Measurements from ENCODE around the gene NECAP2.
"Not testable (repeated sequence)": the region's sequence is repeated elsewhere in the genome, so short reads cannot be mapped to it uniquely, and the experiment has no call there.

The NECAP2 gene

GRCh38 chr1:16461681-16462080, 21.2 kb downstream of the NECAP2 start:
- DNase-seq (ENCODE audit: low read depth), result no peak

DNA sequence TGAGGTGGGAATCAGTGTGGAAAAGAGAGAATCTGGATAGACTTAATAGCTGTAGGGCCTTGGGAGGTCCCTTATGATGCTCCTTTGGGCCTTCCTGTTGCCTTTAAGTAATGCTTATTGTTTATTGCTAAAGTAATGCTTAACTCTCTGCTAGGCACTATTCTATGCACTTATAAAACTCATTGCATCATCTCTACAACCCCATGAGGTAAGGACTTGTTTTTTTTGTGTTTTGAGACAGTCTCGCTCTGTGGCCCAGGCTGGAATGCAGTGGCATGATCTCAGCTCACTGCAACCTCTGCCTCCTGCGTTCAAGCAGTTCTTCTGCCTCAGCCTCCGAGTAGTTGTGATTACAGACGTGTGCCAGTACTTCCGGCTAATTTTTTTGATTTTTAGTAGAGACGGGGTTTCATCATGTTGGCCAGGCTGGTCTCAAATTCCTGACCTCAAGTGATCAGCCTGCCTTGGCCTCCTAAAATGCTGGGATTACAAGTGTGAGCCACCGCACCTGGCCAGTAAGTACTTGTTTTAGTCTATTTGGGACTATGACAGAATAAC, 22.3 kb downstream of the NECAP2 start:
- DNase-seq (ENCODE audit: low read depth), result no peak

DNA sequence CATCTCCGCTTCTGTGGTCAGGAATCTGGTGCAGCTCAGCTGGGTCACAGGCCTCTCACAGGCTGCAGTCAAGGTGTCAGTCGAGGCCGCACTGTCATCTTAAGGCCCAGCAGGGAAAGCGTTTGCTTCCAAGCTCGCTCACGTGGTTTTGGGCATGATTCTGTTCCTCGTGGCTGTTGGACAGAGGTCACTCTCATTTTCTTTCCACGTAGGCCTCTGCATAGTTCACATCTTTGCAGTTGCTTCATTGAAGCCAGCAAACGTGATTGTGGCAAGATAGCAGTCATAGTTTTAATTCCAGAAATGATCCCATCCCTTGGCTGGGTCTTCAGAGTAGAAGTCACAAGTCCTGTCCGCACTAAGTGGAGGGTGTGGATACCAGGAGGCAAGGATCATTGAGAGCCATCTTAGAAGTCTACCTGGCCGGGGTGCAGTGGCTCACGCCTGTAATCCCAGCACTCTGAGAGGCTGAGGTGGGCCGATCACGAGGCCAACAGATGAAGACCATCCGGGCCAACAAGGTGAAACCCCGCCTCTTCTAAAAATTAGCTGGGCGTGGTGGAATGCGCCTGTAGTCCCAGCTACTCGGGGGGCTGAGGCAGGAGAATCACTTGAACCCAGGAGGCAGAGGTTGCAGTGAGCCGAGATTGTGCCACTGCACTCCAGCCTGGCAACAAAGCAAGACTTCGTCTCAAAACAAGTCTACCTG, 24.5 kb downstream of the NECAP2 start:
- no peak for DNase-seq (ENCODE audit: low read depth)

DNA sequence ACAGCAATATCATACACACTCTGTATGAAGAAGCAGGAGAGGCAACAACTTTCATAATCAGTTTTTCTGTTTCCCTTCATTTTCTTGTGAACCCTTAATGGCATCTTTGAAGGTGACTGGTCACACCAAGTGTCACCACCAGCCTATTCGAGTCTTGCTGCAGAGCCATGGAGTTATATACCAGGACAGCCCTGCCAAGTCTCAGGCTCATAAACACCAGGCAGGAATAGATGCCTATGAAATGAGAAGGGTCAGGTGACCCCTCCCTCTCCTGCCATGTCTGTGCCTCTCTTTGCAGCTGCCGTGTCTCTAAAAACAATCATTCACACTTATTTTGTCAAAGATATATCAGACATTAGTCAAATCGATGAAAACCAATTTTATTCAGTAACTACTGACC, 28.0 kb downstream of the NECAP2 start:
- no peak for DNase-seq (ENCODE audit: low read depth)

DNA sequence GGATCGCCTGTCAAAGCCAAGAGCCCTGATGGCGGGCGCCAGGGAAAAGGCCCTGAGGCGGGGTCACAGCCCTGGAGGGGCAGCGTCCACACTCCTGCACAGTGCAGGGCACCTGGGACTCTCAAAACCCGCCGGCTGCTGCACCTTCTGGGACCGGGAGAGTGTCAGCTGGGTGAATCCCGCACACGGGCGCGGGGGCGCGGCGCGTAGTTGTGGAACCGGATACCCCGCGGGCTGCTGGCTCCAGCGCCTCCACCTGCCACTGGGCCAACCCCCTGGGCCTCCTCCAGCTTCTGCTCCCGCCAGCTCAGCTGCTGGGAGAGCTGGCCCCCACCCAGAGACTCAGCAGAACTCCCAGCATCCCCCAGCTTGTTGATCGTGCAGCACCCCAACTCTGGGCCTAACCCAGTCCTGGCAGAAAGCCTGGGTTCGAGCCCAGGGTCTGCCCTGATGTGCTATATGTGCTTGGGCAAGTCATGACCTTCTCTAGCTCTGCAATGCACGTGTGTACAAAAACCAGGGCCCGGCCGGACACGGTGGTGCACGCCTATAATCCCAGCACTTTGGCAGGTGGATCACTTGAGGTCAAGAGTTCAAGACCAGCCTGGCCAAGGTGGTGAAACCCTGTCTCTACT, 33.8 kb downstream of the NECAP2 start:
- DNase-seq (ENCODE audit: low read depth), result no peak

DNA sequence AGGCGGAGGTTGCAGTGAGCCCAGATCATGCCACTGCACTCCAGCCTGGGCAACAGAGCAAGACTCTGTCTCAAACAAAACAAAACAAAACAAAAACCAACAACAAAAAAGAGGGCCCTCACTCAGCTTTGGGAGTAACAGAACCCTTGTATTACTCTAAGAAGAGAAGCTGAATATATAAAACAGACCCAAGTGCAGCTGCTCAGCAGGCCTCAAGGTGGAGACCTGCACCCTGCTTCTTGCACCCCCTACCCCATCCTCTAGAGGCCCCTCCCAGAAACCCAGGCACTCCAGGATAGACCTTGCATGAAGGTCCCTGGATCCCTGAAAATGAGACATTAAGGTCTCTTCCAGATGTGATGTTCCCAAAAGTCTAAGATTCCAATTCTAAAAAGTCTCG, 34.4 kb downstream of the NECAP2 start:
- DNase-seq (ENCODE audit: low read depth), result not testable (repeated sequence)

- DNase-seq (ENCODE audit: low read depth), result not testable (repeated sequence)
Measured at GRCh38 chr1:16475771-16476770, 35.5 kb downstream of the NECAP2 start.

GRCh38 chr1:16478091-16478490, 37.6 kb downstream of the NECAP2 start:
- DNase-seq (ENCODE audit: low read depth), result no peak

- not testable (repeated sequence) for DNase-seq (ENCODE audit: low read depth)
Measured at GRCh38 chr1:16483146-16483545, 42.6 kb downstream of the NECAP2 start.

GRCh38 chr1:16483639-16484500, 43.3 kb downstream of the NECAP2 start:
- DNase-seq (ENCODE audit: low read depth), result not testable (repeated sequence)

DNA sequence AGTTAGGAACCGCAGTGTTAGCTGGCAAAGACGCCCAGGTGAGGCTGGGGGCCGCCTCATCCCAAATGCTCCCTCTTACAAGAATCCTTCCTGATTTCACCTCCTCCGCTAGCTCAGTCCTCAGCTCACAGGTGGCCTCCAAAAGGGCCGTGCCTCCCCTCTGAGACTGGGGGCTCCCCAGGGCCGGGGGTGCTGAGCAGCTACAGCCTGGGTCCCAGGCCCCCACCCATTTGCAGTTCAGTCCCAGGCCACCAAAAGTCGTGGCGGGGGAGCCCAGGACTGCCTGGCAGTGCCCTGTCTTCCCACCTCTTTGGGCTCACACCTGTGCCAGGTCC, 43.9 kb downstream of the NECAP2 start:
- no peak for DNase-seq (ENCODE audit: low read depth)

GRCh38 chr1:16484931-16485330, 44.4 kb downstream of the NECAP2 start:
- DNase-seq (ENCODE audit: low read depth), result no peak

DNA sequence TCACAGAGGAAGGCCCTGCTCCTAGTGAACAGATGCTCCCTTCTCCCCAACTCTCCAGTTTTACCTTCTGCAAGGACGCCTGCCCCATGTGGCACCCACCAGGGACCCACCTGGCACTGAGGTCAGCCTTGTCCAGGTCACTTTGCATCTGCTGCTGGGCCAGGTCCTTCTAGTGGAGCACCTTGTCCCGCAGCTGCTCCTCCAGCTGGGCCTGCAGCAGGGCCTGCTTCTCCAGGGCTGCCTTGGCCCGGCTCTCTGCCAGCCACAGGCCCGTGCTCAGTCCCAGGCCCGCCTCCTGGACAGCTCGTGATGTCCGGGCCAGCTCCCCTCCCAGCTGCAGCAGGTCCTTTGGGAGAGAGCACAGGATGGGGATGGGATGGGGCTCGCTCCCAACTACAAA, 45.8 kb downstream of the NECAP2 start:
- not testable (repeated sequence) for DNase-seq (ENCODE audit: low read depth)

DNA sequence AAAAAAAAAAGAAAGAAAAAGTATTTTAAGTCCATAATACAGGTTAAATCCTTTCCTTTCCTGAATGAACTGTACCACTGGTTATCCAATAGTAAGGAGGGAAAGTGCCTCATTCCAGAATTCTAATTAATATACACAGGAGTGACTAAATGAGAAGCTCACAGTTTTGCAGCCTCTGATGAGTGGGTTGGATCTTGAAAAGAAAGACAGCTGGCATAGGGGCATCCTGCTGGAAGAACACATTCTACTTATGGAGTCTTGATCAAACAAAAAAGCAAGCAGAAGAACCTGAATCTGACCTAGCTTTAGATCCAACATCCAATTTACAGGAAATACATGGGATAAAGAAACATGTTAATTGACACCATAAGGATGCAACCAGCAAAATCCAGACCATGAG, 46.5 kb downstream of the NECAP2 start:
- not testable (repeated sequence) for DNase-seq (ENCODE audit: low read depth)

DNA sequence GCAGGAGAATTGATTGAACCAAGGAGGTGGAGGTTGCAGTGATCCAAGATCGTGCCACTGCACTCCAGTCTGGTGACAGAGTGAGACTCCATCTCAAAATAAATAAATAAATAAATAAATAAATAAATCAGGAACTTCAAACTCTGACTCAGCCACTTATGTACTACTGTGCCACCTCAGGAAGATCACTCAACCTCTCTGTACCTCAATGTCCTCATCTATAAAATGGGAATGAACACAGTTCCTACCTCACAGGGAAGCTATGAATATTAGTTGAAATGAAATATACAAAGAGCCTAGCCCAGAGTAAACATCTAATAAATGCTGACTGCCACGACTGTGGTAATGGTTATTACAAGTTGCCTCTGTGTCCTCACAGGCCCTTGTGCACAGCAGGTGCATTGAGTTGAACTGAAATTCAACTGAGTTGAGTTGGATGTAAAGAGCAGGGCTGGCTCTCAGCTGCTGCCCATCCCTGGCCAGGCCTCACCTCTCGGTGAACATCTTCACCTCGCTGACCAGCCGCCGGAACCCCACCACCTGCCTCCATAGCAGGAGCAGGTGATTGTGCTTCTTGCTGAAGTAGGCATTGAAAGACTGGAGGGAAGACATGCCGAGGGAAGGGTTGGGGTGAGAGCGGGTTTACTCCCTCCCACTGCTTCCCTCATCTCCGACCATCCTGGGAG, 48.8 kb downstream of the NECAP2 start:
- not testable (repeated sequence) for DNase-seq (ENCODE audit: low read depth)

DNA sequence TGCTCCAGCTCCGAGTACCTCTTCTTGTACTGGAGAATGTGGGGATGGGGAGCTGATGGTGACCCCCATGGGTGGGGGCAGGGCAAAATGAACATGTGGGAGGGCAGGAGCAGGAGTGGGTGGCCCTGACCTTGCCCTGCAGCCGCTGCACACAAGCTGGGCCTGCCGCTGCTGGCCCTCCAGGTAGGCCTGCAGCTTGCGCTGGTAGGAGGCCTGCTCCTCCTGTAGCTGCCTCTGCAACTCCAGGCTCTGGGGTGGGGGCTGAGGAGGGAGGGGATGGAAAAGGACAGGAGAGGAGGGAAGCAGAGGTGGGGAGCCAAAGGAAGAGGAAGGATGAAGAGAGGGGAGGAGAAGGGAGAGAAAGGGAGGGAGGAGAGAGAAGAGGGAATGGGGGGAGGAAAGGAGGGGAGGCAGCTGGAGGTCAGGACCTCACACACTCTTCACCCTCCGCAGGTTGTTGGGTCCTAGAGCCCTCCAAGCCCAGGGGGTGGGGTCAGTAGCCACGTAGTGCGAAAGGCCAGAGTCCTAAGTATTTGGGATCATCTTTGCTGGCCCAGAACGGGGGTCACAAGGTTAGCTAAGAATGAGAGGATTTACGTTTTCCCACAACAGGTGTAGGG, 50.6 kb downstream of the NECAP2 start:
- no peak for DNase-seq (ENCODE audit: low read depth)

DNA sequence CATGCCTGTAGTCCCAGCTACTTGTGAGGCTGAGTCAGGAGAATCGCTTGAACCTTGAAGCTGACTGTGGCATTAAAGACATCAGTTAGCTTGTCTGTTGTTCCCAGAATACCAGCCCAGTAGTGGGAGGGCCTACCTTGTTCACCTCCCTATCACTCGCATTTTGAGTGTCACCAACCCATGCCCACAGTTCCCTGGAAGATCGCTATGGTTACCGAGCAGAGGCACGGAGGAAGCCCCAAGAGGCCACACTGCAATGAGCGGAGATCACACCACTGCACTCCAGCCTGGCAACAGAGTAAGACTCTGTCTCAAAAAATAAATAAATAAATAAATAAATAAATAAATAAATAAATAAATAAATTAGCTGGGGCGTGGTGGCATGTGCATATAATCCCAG, 52.4 kb downstream of the NECAP2 start:
- not testable (repeated sequence) for DNase-seq (ENCODE audit: low read depth)

DNA sequence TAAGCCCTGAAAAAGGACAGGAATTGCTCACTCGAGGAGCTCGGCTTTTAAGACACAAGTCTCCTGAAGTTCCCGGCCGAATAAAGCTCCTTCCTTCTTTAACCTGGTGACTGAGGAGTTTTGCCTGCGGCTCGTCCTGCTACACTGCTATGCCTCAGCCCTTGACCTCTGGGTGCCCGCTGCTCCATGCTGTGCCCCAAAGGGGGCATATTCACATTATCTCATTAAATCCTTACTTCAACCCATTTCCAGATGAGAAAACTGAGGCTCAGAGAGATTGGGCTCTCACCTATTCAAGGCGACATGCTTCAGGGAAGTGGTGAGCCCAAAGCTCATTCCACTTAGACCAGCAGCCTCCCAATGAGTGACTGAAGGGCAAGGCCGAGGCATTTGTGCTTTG, 53.2 kb downstream of the NECAP2 start:
- DNase-seq (ENCODE audit: low read depth), result not testable (repeated sequence)

GRCh38 chr1:16497474-16497904, 57.0 kb downstream of the NECAP2 start:
- not testable (repeated sequence) for DNase-seq (ENCODE audit: low read depth)

- DNase-seq (ENCODE audit: low read depth), result not testable (repeated sequence)
Measured at GRCh38 chr1:16498047-16498446, 57.5 kb downstream of the NECAP2 start.
